Stimulated activated CD8-positive, alpha-beta memory T cell treated with anti-CD3 and anti-CD28 coated beads, Interleukin-2, amount 100 ng/mL, for 48 hours (primary cell): ENCODE measurements around the gene GTF2IRD1.
"Not testable (repeated sequence)": the region's sequence is repeated elsewhere in the genome, so short reads cannot be mapped to it uniquely, and the experiment has no call there.

Source experiments
- DNase-seq, 2 donors: peaks; one replicate each; pipeline ENCODE4 v3.0.0-alpha.2; 2020; ENCODE audit warnings: low read depth in 2 of 2

GTF2IRD1 gene

DNA sequence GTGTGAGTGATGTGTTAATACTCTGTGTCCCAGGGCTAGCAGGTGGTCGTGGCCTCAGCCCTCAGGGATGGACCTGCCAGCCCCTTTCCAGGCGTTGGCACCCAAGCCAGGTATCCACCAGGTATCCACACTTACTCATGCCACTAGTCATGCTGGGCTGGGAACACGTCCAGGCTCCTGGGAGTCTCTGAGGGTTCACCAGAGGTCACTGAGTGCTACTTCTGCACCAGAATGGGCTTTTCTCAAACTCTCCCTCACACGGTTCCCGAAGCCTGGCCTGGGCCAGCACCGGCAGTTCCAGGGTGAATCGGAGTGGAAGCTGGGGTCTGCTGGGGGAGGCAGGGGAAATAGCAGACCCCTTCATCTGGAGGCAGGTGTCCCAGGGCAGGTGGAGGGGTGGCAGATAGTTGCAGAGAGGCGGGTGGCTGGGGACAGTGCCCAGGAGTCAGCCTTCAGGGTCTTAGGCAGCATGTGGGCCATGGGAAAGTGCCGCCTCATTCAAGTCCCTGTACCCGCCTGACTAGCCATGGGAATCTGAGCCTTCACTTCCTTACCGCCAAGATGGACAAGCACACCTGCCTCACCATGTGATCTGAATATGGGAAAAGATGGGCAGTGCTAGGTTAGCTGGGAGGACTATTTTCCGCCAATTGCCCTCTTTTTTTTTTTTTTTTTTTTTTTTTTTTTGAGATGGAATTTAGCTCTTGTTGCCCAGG, 108.3 kb downstream of the GTF2IRD1 start:
- no peak for DNase-seq

- not testable (repeated sequence) for DNase-seq
Observed at GRCh38 chr7:74563639-74564038, 109.9 kb downstream of the GTF2IRD1 start.

GRCh38 chr7:74567318-74567668, 113.6 kb downstream of the GTF2IRD1 start:
- no peak for DNase-seq

DNA sequence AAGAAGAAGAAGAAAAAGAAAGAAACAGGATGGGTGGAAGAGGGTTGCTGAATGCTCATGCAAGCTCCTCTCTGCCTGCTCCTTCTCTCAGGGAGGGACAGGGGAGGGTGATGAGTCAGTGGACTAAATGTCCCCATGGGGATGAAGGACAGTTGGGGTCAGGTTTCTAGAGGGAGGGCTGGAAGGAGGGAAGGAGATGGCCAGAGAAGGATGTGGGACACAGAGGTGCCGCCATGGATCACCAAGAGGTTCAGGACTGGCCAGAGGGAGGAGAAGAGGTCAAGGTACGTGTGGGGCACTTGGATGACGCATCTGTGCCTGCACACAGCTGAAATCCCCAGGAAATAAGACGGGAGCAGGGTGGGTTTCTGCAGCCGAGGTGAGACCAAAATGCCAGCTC, 115.0 kb downstream of the GTF2IRD1 start:
- no peak for DNase-seq

GRCh38 chr7:74569501-74570075, 115.9 kb downstream of the GTF2IRD1 start:
- no peak for DNase-seq

DNA sequence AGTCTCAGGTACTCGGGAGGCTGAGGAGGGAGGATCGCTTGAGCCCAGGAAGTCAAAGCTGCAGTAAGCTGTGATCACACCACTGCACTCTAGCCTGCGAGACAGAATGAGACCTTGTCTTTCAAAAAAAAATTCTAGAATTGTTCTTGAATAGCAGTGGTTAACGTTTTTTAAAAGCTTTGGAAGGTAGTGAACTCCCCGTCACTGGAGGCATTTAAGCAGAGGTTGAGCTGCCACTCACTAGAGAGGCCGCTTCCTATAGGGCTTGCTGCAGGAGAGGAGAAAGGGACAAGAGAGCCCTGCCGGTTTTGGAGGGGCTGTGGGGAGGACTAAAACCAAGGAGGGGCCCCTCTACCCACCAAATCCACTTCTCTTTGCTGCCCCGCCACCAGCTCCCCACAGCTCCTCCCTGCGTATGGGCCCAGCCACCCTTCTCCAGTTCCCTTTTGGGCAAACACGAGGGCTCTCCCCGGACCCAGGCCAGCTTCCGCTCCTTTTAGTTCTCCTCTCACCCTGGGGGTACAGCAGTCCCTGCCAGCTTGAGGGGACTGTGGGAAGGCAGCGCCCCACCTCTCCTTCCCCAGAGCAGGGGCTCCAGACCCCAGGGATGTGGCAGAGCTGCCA, 116.9 kb downstream of the GTF2IRD1 start:
- DNase-seq = no peak

GRCh38 chr7:74572301-74572979, 118.7 kb downstream of the GTF2IRD1 start:
- DNase-seq = no peak

- no peak for DNase-seq
Observed at GRCh38 chr7:74573512-74573911, 119.8 kb downstream of the GTF2IRD1 start.

GRCh38 chr7:74575083-74575784, 121.5 kb downstream of the GTF2IRD1 start:
- no peak for DNase-seq

- DNase-seq = no peak
Observed at GRCh38 chr7:74575811-74576210, 122.1 kb downstream of the GTF2IRD1 start.

DNA sequence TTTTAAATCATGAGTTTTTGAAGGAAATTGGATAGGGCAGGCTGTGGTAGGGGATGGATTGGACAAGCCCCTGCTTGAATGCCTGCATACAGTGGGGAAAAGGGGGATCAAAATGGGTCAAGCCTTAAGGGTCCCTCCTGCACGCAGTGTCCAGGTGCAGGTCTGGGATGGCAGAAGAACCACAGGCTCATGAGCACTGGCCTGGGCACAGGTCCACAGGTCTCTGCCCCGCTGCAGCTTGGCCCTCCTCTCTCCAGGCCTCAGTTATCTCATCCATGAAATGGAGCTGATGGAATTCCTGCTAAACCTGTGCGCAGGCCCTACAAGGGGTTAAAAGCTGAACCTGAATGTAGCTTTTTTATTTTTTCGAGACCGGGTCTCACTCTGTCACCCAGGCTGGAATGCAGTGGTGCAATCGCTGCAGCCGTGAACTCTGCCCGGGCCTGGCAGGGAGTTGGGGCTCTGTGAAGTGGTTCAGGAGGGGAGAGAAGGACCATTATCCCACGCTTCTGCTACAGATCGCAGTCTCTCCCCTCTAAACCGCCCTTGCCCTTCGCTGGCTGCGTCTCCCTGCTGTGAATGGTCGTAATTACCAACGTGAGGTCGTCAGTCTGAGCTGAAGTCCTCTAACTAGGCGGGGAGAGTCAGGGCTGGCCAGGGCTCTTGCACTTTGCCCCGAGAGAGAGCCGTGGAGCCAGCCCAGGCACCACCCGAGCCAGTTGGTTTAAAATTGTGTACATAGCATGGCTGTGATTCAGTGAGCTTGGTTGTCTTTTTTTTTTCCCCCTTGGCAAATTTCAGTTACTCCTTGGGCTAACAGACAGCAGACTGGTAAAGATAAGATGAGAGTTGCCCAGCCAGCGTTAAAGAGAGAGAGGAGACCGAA, 126.3 kb downstream of the GTF2IRD1 start:
- no peak for DNase-seq

DNA sequence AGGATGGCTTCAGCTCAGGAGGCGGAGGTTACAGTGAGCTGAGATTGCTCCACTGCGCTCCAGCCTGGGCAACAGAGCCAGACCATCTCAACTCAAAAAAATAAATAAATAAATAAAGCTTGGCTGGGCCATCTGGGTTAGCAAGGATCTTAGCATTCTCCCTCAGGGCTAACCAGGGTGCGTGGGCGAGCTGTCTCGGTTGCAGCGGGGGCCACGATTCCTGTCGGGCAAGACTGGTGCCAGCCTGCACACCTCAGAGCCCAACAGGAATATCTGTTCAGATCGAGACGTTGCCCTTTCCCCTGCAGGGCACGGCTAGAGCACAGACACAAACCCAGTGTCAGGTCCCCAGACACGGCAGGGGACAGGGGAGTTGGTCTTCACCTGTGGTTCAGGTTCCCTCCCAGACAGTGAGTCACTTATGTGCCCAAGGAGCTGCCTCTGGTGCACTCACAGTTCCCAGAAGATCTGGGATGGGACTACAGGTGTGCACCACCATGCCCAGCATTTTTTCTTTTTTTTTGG, 128.3 kb downstream of the GTF2IRD1 start:
- no peak for DNase-seq

GRCh38 chr7:74582447-74583039, 128.8 kb downstream of the GTF2IRD1 start:
- DNase-seq = no peak

DNA sequence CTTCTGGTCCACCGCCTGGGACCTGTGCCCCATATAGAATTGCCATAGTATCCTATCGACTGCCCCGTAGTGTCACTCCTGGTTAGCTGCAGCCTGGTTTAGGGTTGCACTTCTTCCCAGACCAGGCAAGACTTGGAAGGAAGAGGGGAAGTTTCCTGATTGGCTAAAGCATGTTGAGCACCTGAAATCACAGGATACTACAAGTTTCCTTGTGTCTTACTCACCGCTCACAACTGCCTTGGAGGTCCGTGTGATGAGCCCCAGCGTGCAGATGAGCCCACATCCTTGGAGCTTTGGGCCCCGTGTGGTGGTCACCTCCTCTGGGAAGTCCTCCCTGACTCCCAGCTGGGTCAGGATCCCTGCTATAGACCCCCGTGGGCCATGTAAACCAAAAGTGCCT, 129.9 kb downstream of the GTF2IRD1 start:
- DNase-seq = no peak

DNA sequence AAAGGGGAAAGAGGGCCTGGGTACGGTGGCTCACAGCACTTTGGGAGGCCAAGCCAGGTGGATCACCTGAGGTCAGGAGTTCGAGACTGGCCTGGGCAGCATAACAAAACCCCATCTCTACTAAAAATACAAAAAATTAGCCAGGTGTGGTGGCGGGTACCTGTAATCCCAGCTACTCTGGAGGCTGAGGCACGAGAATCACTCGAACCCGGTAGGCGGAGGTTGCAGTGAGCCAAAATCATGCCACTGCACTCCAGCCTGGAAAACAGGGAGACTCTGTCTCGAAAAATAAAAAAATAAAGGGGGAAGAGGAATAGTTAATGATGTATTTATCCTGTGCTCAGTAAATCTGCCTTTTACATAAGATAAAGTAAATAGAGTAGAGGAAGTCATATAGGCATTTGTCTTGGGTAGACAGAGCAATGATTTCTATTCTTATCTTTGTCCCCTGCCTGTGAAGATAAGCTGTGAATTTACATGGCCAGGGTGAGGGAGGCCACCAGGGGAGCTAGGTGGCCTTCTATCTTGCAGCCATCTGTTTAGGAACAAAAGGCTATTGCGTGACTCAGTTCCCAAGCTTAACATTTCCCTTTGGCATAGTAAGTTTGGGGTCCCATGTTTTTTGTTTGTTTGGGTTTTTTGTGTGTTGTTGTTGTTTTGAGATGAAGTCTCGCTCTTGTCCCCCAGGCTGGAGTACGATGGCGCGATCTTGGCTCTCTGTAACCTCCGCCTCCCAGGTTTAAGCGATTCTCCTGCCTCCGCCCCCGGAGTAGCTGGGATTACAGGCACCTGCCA, 130.7 kb downstream of the GTF2IRD1 start:
- no peak for DNase-seq

DNA sequence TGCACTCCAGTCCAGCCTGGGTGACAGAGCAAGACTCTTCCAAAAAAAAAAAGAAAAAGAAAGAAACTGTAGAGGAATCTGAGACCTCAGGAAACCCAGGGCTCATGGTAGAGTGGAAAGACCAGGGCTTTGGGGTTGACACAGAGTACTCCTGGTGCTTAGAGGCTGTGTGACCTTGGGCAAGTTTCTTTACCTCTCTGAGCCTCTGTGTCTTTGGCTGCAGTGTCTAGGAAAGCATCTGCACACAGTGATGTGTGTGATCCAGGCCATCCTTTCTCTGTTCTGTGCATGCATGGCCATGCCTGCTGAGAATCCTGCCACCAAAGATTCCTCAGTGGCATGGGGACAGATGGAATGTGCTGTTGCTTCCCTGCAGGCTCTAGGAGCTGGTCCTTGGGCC, 132.1 kb downstream of the GTF2IRD1 start:
- no peak for DNase-seq

GRCh38 chr7:74586258-74587175, 132.8 kb downstream of the GTF2IRD1 start:
- DNase-seq = no peak

DNA sequence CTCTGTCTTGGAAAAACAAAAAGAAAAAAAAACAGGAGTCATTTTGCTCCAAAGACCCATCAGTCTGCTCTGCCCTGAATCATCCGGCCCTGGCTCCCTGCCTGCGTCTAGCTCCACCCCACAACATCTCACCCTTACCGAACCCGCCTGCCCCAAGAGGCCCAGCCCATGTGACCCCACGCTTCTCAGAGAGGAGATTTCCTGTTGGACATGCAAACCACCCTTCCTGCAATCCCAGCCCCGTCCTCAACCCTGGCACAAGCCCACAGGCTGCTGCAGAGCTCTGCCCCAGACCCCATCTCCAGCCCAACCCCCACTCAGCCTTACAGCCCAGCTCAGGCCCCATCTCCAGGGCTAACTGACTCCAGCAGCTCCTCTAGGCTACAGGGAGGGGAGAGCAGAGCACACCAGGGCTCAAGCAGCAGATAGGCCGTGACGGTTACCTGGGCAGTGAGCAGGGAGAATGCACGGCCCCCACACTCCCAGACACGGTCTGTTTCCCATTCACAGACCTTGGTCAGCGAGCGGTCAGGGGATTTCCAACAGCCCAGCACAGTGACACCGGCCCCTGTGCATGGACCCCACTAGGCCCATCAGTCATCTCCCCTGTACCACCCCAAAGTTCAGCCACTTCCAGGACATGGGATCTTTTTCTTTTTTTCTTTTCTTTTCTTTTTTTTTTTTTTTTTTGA, 133.9 kb downstream of the GTF2IRD1 start:
- DNase-seq = no peak
